CD14-positive monocyte (primary cell): ENCODE results near the gene PLAAT3. TPM values are rescaled to one million over a fixed set of nuclear protein-coding genes. Genes with fewer than 3 reads are reported as not detected.

ENCODE experiments used
- DNase-seq, 3 donors: peaks; one replicate each; pipeline ENCODE4 v3.0.0-alpha.2; 2011 to 2022
- H2AFZ ChIP-seq: 2 replicates; pipeline ENCODE4 v1.6.0; 2012; ENCODE audit warnings: mild to moderate bottlenecking, low read depth, low read length, inconsistent platforms; ENCODE audit not compliant: insufficient read depth, poor library complexity, severe bottlenecking
- H3K27ac ChIP-seq, 2 donors: 1 replicate in 1 of 2; 2 replicates in 1 of 2; pipeline ENCODE4 v1.5.1; 2012 to 2013; ENCODE audit warnings: low read length in 2 of 2, control low read depth in 1 of 2, inconsistent platforms in 1 of 2, low read depth in 1 of 2, mild to moderate bottlenecking in 1 of 2
- H3K27me3 ChIP-seq, 2 donors: one replicate each; pipeline versions ENCODE4 v1.6.0 to v1.6.1; 2011 to 2013; ENCODE audit warnings: low read length in 2 of 2; ENCODE audit not compliant: control insufficient read depth in 2 of 2, insufficient read depth in 2 of 2
- H3K36me3 ChIP-seq, 2 donors: replicated peaks in 1 of 2; 1 replicate in 1 of 2; 2 replicates in 1 of 2; pipeline versions ENCODE4 v1.5.1 to v1.6.1; 2012 to 2013; ENCODE audit warnings: low read length in 2 of 2, control low read depth in 1 of 2, inconsistent platforms in 1 of 2, mild to moderate bottlenecking in 1 of 2; ENCODE audit not compliant: insufficient read depth in 2 of 2, control insufficient read depth in 1 of 2
- H3K4me1 ChIP-seq, 2 donors: 1 replicate in 1 of 2; 2 replicates in 1 of 2; pipeline versions ENCODE4 v1.5.1 to v1.6.1; 2012 to 2013; ENCODE audit warnings: low read length in 2 of 2, control low read depth in 1 of 2, inconsistent platforms in 1 of 2, mild to moderate bottlenecking in 1 of 2, moderate library complexity in 1 of 2; ENCODE audit not compliant: insufficient read depth in 2 of 2, control insufficient read depth in 1 of 2
- H3K4me2 ChIP-seq: replicated peaks from 2 replicates; pipeline ENCODE3; 2012; ENCODE audit warnings: low read length, moderate library complexity, mild to moderate bottlenecking; ENCODE audit not compliant: poor library complexity, severe bottlenecking; ENCODE audit errors: extremely low read depth
- H3K4me3 ChIP-seq, 3 experiments: fragments of 200-600 bp in 1 of 3; sonication (generic) in 1 of 3; replicated peaks in 1 of 3; 1 replicate in 2 of 3; 2 replicates in 1 of 3; pipeline ENCODE4 v1.5.1; 2011 to 2013; ENCODE audit warnings: low read length in 3 of 3, mild to moderate bottlenecking in 3 of 3, control low read depth in 2 of 3, low read depth in 2 of 3, inconsistent platforms in 1 of 3, moderate library complexity in 1 of 3
- H3K79me2 ChIP-seq: 2 replicates; pipeline ENCODE4 v1.6.0; 2012; ENCODE audit warnings: mild to moderate bottlenecking, control low read depth, inconsistent platforms, low read length, moderate library complexity; ENCODE audit not compliant: insufficient read depth
- H3K9ac ChIP-seq: 2 replicates; pipeline ENCODE4 v1.6.0; 2017; ENCODE audit warnings: low read length, mild to moderate bottlenecking; ENCODE audit not compliant: insufficient read depth, poor library complexity, severe bottlenecking
- H3K9me3 ChIP-seq, 2 donors: replicated peaks in 1 of 2; 1 replicate in 1 of 2; 2 replicates in 1 of 2; pipeline versions ENCODE4 v1.5.1 to v1.6.1; 2012 to 2013; ENCODE audit warnings: low read length in 2 of 2, control low read depth in 1 of 2; ENCODE audit not compliant: control insufficient read depth in 1 of 2, insufficient read depth in 1 of 2
- H4K20me1 ChIP-seq: 2 replicates; pipeline ENCODE4 v1.6.0; 2012; ENCODE audit warnings: mild to moderate bottlenecking, low read length, control low read depth, moderate library complexity; ENCODE audit not compliant: insufficient read depth
- H3K27ac Mint-ChIP-seq, 7 donors: one replicate each; pipeline ENCODE4 v1.8.0; 2020; ENCODE audit warnings: mild to moderate bottlenecking in 7 of 7, mixed read lengths in 7 of 7, moderate library complexity in 6 of 7, inconsistent platforms in 2 of 7
- H3K27me3 Mint-ChIP-seq, 3 donors: one replicate each; pipeline ENCODE4 v1.8.0; 2021 to 2022; ENCODE audit warnings: low read depth in 3 of 3, mild to moderate bottlenecking in 3 of 3, mixed read lengths in 3 of 3, moderate library complexity in 3 of 3, inconsistent platforms in 1 of 3
- H3K36me3 Mint-ChIP-seq, 2 donors: one replicate each; pipeline ENCODE4 v1.8.0; 2020; ENCODE audit warnings: mixed read lengths in 2 of 2, inconsistent platforms in 1 of 2, mild to moderate bottlenecking in 1 of 2
- H3K4me1 Mint-ChIP-seq: one replicate; pipeline ENCODE4 v1.8.0; 2020; ENCODE audit warnings: mild to moderate bottlenecking, mixed read lengths
- H3K4me3 Mint-ChIP-seq, 2 donors: one replicate each; pipeline ENCODE4 v1.8.0; 2020; ENCODE audit warnings: mild to moderate bottlenecking in 2 of 2, mixed read lengths in 2 of 2, moderate library complexity in 1 of 2
- H3K9me3 Mint-ChIP-seq, 7 donors: one replicate each; pipeline ENCODE4 v1.8.0; 2020 to 2022; ENCODE audit warnings: mixed read lengths in 7 of 7, mild to moderate bottlenecking in 6 of 7, moderate library complexity in 6 of 7, inconsistent platforms in 2 of 7
- CTCF ChIP-seq: fragments of 200-600 bp; IDR thresholded peaks from one replicate; pipeline ENCODE4 v1.8.0; 2022; ENCODE audit warnings: antibody characterized with exemption, mild to moderate bottlenecking
- WGBS: methylation state at CpG from one replicate; pipeline ENCODE4 v1.1.5; 2013; ENCODE audit warnings: missing lambda C conversion rate; ENCODE audit not compliant: insufficient coverage; 5-methylcytosine and 5-hydroxymethylcytosine counted together
- intact Hi-C, 2 donors: fragments of 100-400 bp; cut with micrococcal nuclease; formaldehyde crosslinking; loops; one replicate each; pipeline versions ENCODE4 v1.15.0 to v1.15.1; 2023
- polyA plus RNA-seq, 3 donors: library from polyadenylated mRNA; depleted of rRNA in 1 of 3; unstranded in 2 of 3; stranded (reverse) in 1 of 3; fragments of 300-500 nt in 2 of 3; fragments of >200 nt in 1 of 3; fragmentation: Illumina TruSeq in 2 of 3; gene quantifications; 1 replicate in 2 of 3; 2 replicates in 1 of 3; pipeline ENCODE4 v1.2.3, GENCODE V29; 2012 to 2021

The PLAAT3 gene
- polyA plus RNA-seq, 3 donors = 20.2 to 67.3 (median 34.2) TPM

- Mint-ChIP-seq H3K27me3 (peaks cover 0 to 3% (median 2%) of the 10 kb centered on the region in 3 donors), H3K9me3 (peaks cover 0 to 2% (median 0%) of the 10 kb centered on the region in 7 donors), H3K4me3 (peak overlapping the region in 1 of 2 donors; percentile 3), H3K27ac (no peak overlapping the region), H3K4me1 (peaks cover 44% of the 10 kb centered on the region), H3K36me3 (peaks cover 8 to 11% of the 10 kb centered on the region in 2 donors)
- no peak overlapping the region for H3K9ac ChIP-seq
- 88% methylated on average over 3 of the region's 7 CpGs for WGBS
- DNase-seq = no peak
- H3K27ac ChIP-seq = no peak overlapping the region
- no peak overlapping the region for H3K4me2 ChIP-seq
- H3K79me2 ChIP-seq = no peaks in the 10 kb centered on the region
- intact Hi-C loops = loop anchor here (5.0 to 10.0 kb wide), 3 partner anchors 51 to 119 kb away; partner anchors contain the start of gene LGALS12 (in 1 of the 2)
- H3K27me3 ChIP-seq = no peaks in the 10 kb centered on the region
- H2AFZ ChIP-seq = no peak overlapping the region
- H3K9me3 ChIP-seq = no peaks in the 10 kb centered on the region
- H3K4me1 ChIP-seq = peaks cover 30 to 52% of the 10 kb centered on the region in 2 donors
- no peak for TF ChIP-seq CTCF
- H3K4me3 ChIP-seq = no peak overlapping the region
- H4K20me1 ChIP-seq = no peaks in the 10 kb centered on the region
- peaks cover 6 to 16% of the 10 kb centered on the region in 2 donors for H3K36me3 ChIP-seq
These were observed 9.4 kb upstream of the PLAAT3 start for GRCh38 chr11:63623513-63624140.

GRCh38 chr11:63622323-63622722 lies 8.1 kb upstream of the PLAAT3 start:
- no peaks in the 10 kb centered on the region for H3K9me3 ChIP-seq
- no peak overlapping the region for H3K4me2 ChIP-seq
- H3K9me3 Mint-ChIP-seq = peaks cover 0 to 2% (median 0%) of the 10 kb centered on the region in 7 donors
- no peaks in the 10 kb centered on the region for H3K79me2 ChIP-seq
- no peak overlapping the region for H3K4me3 ChIP-seq
- no peak overlapping the region for H3K27ac ChIP-seq
- no peak overlapping the region for H3K9ac ChIP-seq
- H2AFZ ChIP-seq = no peak overlapping the region
- peaks cover 0 to 3% of the 10 kb centered on the region in 2 donors for H3K36me3 ChIP-seq
- H3K27me3 ChIP-seq = no peaks in the 10 kb centered on the region
- no peaks in the 10 kb centered on the region for H4K20me1 ChIP-seq
- intact Hi-C loops = loop anchor here (1.0 to 10.0 kb wide), 4 partner anchors 10 to 118 kb away; partner anchors contain the start of gene LGALS12 (in 1 of the 2)
- H3K4me3 Mint-ChIP-seq = no peak overlapping the region
- peaks cover 30 to 65% of the 10 kb centered on the region in 2 donors for H3K4me1 ChIP-seq
- H3K36me3 Mint-ChIP-seq = peaks cover 1 to 2% of the 10 kb centered on the region in 2 donors
- TF ChIP-seq CTCF = no peak
- peak overlapping the region in 2 of 7 donors; percentile 18 to 58 for H3K27ac Mint-ChIP-seq
- H3K4me1 Mint-ChIP-seq = peaks cover 48% of the 10 kb centered on the region
- WGBS = 83% methylated on average over 2 of the region's 2 CpGs
- H3K27me3 Mint-ChIP-seq = peaks cover 0 to 3% (median 2%) of the 10 kb centered on the region in 3 donors
- no peak for DNase-seq
